Endothelial cell of umbilical vein (primary cell): ENCODE results near the gene CAMTA2. TPM values are rescaled to one million over a fixed set of nuclear protein-coding genes. Genes with fewer than 3 reads are reported as not detected.
A peak's percentile ranks its signal among the peaks of the same experiment; 100 is the strongest.

Experiments used
- BruUV-seq: library from RNA; stranded (reverse); fragments of 400-500 nt; replicated peaks from 2 replicates; lab custom pipeline; 2021; lab: Mats Ljungman, UMichigan
- CTCF ChIA-PET: fragments of 300-600, 350-600 bp; sonication (Branson Sonifier 250); formaldehyde crosslinking; loops from one replicate; lab custom pipeline; 2021; ENCODE audit warnings: antibody characterized with exemption, inconsistent platforms; lab: Charles Lee
- POLR2A ChIA-PET: fragments of 300-600, 350-600 bp; sonication (Branson Sonifier 250); formaldehyde crosslinking; loops from one replicate; lab custom pipeline; 2021; ENCODE audit warnings: antibody characterized with exemption, inconsistent platforms; lab: Charles Lee
- DNase-seq: peaks from one replicate; pipeline ENCODE4 v3.0.0-alpha.2; 2011; ENCODE audit warnings: low read depth, low spot score
- FAIRE-seq: peaks from 2 replicates; lab custom pipeline; 2011; peaks lifted over from hg19 to GRCh38; lab: Jason Lieb, UNC
- H2AFZ ChIP-seq: 2 replicates; pipeline ENCODE4 v1.6.0; 2012; ENCODE audit warnings: low read depth, low read length, control low read depth, inconsistent platforms
- H3K27ac ChIP-seq: 2 replicates; pipeline ENCODE4 v1.5.1; 2011; ENCODE audit warnings: low read depth, mild to moderate bottlenecking, control low read depth, low read length, moderate library complexity; ENCODE audit not compliant: insufficient read depth
- H3K27me3 ChIP-seq, 2 experiments: 2 replicates each; pipeline versions ENCODE4 v1.6.0 to v1.6.1; 2011; ENCODE audit warnings: low read length in 2 of 2, mixed read lengths in 1 of 2; ENCODE audit not compliant: control insufficient read depth in 2 of 2, insufficient read depth in 2 of 2
- H3K36me3 ChIP-seq, 2 experiments: 2 replicates in 1 of 2; 3 replicates in 1 of 2; pipeline ENCODE4 v1.5.1; 2011; ENCODE audit warnings: low read length in 2 of 2, mild to moderate bottlenecking in 1 of 2, moderate library complexity in 1 of 2; ENCODE audit not compliant: control insufficient read depth in 2 of 2, insufficient read depth in 2 of 2; ENCODE audit errors: extremely low read depth in 1 of 2
- H3K4me1 ChIP-seq: 3 replicates; pipeline ENCODE4 v1.5.1; 2011; ENCODE audit warnings: mild to moderate bottlenecking, low read length; ENCODE audit not compliant: control insufficient read depth, insufficient read depth; ENCODE audit errors: extremely low read depth
- H3K4me2 ChIP-seq: 2 replicates; pipeline ENCODE4 v1.6.1; 2011; ENCODE audit warnings: low read length, control low read depth, mixed read lengths; ENCODE audit not compliant: insufficient read depth
- H3K4me3 ChIP-seq, 3 experiments: fragments of 200-600 bp in 1 of 3; sonication (generic), shearing (Covaris generic) in 1 of 3; replicated peaks in 1 of 3; 2 replicates each; pipeline ENCODE4 v1.5.1; 2011 to 2016; ENCODE audit warnings: control low read depth in 3 of 3, low read length in 3 of 3, mild to moderate bottlenecking in 2 of 3, inconsistent platforms in 1 of 3, low read depth in 1 of 3, moderate library complexity in 1 of 3; ENCODE audit not compliant: insufficient read depth in 1 of 3
- H3K79me2 ChIP-seq: 2 replicates; pipeline ENCODE4 v1.6.0; 2012; ENCODE audit warnings: low read length, inconsistent platforms; ENCODE audit not compliant: control insufficient read depth, insufficient read depth
- H3K9ac ChIP-seq: replicated peaks from 2 replicates; pipeline ENCODE3; 2011; ENCODE audit warnings: low read length, control low read depth; ENCODE audit not compliant: insufficient read depth; ENCODE audit errors: extremely low read depth
- H3K9me1 ChIP-seq: replicated peaks from 3 replicates; pipeline ENCODE4 v1.6.0; 2011; ENCODE audit warnings: mild to moderate bottlenecking, low read length; ENCODE audit not compliant: control insufficient read depth, insufficient read depth; ENCODE audit errors: extremely low read depth
- H3K9me3 ChIP-seq: replicated peaks from 2 replicates; pipeline ENCODE4 v1.5.1; 2012; ENCODE audit warnings: low read length, inconsistent platforms; ENCODE audit not compliant: control insufficient read depth, insufficient read depth
- H4K20me1 ChIP-seq: replicated peaks from 2 replicates; pipeline ENCODE3; 2011; ENCODE audit warnings: mild to moderate bottlenecking, low read length; ENCODE audit not compliant: control insufficient read depth, insufficient read depth; ENCODE audit errors: extremely low read depth
- FOS ChIP-seq: IDR thresholded peaks from 2 replicates; pipeline ENCODE4 v1.6.1; 2011; ENCODE audit warnings: mild to moderate bottlenecking, low read length, moderate library complexity, borderline replicate concordance; ENCODE audit not compliant: insufficient read depth
- GATA2 ChIP-seq: IDR thresholded peaks from 2 replicates; pipeline ENCODE4 v1.7.0; 2011; ENCODE audit warnings: low read depth, mild to moderate bottlenecking, moderate library complexity, mixed read lengths, low read length; ENCODE audit not compliant: insufficient read length, insufficient read depth
- JUN ChIP-seq: IDR thresholded peaks from 2 replicates; pipeline ENCODE4 v1.6.1; 2011; ENCODE audit warnings: borderline replicate concordance, low read depth; ENCODE audit not compliant: insufficient read length, insufficient read depth
- MAX ChIP-seq: IDR thresholded peaks from 2 replicates; pipeline ENCODE4 v1.6.1; 2011; ENCODE audit not compliant: insufficient read depth, insufficient read length
- POLR2A ChIP-seq: IDR thresholded peaks from 2 replicates; pipeline ENCODE4 v1.6.1; 2012; ENCODE audit warnings: low read depth, mild to moderate bottlenecking, control low read depth, low read length
- dilution Hi-C: fragments of 300-500 bp; cut with MboI; formaldehyde crosslinking; loops from one replicate; pipeline ENCODE4 v1.15.0; 2019; ENCODE audit warnings: low sequenced_read_pairs; ENCODE audit not compliant: extremely low pct_ligation_motif_present
- intact Hi-C: fragments of 100-400 bp; cut with micrococcal nuclease; formaldehyde crosslinking; loops from one replicate; pipeline ENCODE4 v1.10.0; 2022
- polyA plus RNA-seq, 4 experiments: library from polyadenylated mRNA; depleted of rRNA in 3 of 4; stranded (reverse) in 3 of 4; unstranded in 1 of 4; fragments of >200 nt; gene quantifications; 2 replicates each; pipeline versions ENCODE4 v1.2.1 to v1.2.3, GENCODE V29; 2011 to 2012; ENCODE audit warnings: missing spikeins in 1 of 4
- total RNA-seq: library from RNA; stranded (reverse); gene quantifications from 2 replicates; pipeline ENCODE4 v1.2.3, GENCODE V29; 2021

The CAMTA2 gene
- total and polyA plus RNA-seq, 2 donors (not counting 3 experiments of a cell fraction or from before 2014, with no cell fraction given) = 33.8 to 51.0 TPM

- FAIRE-seq (peak; percentile 93), DNase-seq (peak; percentile 77)
- TF ChIP-seq GATA2 (no peak), MAX (no peak), FOS (peak; percentile 98), POLR2A (no peak), JUN (peak; percentile 78)
- H3K79me2 ChIP-seq = peaks cover 77% of the 10 kb centered on the region
- intact Hi-C loops (no loop called here), dilution Hi-C loops (no loop called here)
- no peaks in the 10 kb centered on the region for H3K9me3 ChIP-seq
- no TSS peak for BruUV-seq
- peak overlapping the region; percentile 49 for H3K27ac ChIP-seq
- H3K27me3 ChIP-seq = no peaks in the 10 kb centered on the region
- no peaks in the 10 kb centered on the region for H4K20me1 ChIP-seq
- no peaks in the 10 kb centered on the region for H3K9me1 ChIP-seq
- H3K4me2 ChIP-seq = peak overlapping the region; percentile 66
- CTCF ChIA-PET = interaction anchor here (0.9 to 2.0 kb wide), 2 partner anchors 22 to 36 kb away, joined by 3 to 8 read pairs; partner anchors contain the start of gene SPAG7
- peak overlapping the region; percentile 12 for H3K9ac ChIP-seq
- POLR2A ChIA-PET = interaction anchor here (1.7 kb wide), 1 partner anchor 22 kb away, joined by 5 read pairs; the partner anchor contains the start of gene SPAG7
- peaks cover 32% of the 10 kb centered on the region for H3K4me1 ChIP-seq
- peaks cover 13 to 28% of the 10 kb centered on the region in 2 experiments for H3K36me3 ChIP-seq
- no peak overlapping the region for H2AFZ ChIP-seq
- H3K4me3 ChIP-seq = peak overlapping the region in 1 of 3 experiments; percentile 25
These were observed 42.1 kb downstream of the CAMTA2 start for GRCh38 chr17:4945176-4945943.
